Measurements from ENCODE around the gene TMEM62.

TMEM62 gene

DNA sequence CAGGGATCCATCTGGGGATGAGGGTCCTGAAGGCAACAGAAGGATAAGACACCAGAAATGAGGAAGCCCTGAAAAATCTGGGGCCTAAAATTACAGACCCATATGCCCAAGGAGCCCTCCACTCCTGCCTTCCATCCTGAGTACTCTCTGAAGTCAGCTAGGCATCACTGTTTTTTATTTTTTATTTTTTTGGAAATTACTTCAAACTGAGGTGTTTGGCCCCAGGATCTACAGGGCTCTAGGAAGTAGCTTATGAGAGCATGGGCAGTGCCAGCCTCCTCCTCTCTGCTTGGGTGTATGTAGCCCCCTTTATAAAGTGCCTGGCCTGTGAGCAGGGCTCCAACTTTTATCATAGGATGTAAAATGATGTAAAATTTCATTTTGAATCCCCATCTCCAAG is 79.6 kb downstream of the TMEM62 start:
- Histone ChIP-seq H3K27ac (replicated peaks) (no peak overlapping the region), H3K27me3 (ENCODE audit: insufficient read depth, poor library complexity, severe bottlenecking) (peaks cover 2% of the 10 kb centered on the region), H3K4me3 (replicated peaks; ENCODE audit: insufficient read depth, low read length) (no peak overlapping the region)
- DNase-seq (ENCODE audit: low read depth in 1 of 2, low spot score in 1 of 2) = no peak
- TF ChIP-seq GABPA (IDR thresholded peaks at IDR 0.05; ENCODE audit: low read depth) = no peak
- TF ChIP-seq POLR2AphosphoS5 (IDR thresholded peaks at IDR 0.05; ENCODE audit: low read depth) = no peak
- no peak; the same call in 1 of the 2 replicates for TF ChIP-seq SPI1 (IDR thresholded peaks at IDR 0.05; ENCODE audit: borderline replicate concordance, low read depth)

DNA sequence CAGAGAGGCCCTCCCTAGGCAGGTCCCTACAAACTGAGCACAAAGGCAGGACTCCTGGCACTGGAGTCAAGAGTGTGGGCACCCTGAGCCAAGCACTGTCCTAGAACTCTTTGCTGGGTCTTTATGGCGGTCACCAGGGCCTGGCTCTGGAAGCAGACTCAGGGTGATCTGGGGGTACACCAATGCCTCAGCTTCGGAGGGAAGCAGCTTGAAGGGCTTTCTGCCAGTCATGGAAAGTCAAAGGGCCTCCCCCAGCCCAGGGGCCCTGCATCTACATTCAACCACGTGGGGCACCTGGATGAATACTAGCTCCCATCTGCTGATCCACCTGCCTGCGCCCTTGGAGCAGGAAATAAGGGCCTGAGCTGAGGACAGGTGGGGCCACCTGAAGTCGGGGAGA is 80.1 kb downstream of the TMEM62 start:
- no peak overlapping the region for H3K27ac ChIP-seq (replicated peaks)
- peaks cover 2% of the 10 kb centered on the region for H3K27me3 ChIP-seq (ENCODE audit: insufficient read depth, poor library complexity, severe bottlenecking)
- no peak overlapping the region for H3K4me3 ChIP-seq (replicated peaks; ENCODE audit: insufficient read depth, low read length)
- no peak for DNase-seq (ENCODE audit: low read depth in 1 of 2, low spot score in 1 of 2)
- no peak for TF ChIP-seq POLR2AphosphoS5 (IDR thresholded peaks at IDR 0.05; ENCODE audit: low read depth)
- no peak for TF ChIP-seq SPI1 (IDR thresholded peaks at IDR 0.05; ENCODE audit: borderline replicate concordance, low read depth)
- TF ChIP-seq, protein P1, sequence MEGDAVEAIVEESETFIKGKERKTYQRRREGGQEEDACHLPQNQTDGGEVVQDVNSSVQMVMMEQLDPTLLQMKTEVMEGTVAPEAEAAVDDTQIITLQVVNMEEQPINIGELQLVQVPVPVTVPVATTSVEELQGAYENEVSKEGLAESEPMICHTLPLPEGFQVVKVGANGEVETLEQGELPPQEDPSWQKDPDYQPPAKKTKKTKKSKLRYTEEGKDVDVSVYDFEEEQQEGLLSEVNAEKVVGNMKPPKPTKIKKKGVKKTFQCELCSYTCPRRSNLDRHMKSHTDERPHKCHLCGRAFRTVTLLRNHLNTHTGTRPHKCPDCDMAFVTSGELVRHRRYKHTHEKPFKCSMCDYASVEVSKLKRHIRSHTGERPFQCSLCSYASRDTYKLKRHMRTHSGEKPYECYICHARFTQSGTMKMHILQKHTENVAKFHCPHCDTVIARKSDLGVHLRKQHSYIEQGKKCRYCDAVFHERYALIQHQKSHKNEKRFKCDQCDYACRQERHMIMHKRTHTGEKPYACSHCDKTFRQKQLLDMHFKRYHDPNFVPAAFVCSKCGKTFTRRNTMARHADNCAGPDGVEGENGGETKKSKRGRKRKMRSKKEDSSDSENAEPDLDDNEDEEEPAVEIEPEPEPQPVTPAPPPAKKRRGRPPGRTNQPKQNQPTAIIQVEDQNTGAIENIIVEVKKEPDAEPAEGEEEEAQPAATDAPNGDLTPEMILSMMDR (IDR thresholded peaks at IDR 0.05; ENCODE audit: insufficient read depth, low read length) = no peak
- no peak for TF ChIP-seq REST (IDR thresholded peaks at IDR 0.05; ENCODE audit: insufficient replicate concordance, low read depth)
- no peak for TF ChIP-seq GABPA (IDR thresholded peaks at IDR 0.05; ENCODE audit: low read depth)

DNA sequence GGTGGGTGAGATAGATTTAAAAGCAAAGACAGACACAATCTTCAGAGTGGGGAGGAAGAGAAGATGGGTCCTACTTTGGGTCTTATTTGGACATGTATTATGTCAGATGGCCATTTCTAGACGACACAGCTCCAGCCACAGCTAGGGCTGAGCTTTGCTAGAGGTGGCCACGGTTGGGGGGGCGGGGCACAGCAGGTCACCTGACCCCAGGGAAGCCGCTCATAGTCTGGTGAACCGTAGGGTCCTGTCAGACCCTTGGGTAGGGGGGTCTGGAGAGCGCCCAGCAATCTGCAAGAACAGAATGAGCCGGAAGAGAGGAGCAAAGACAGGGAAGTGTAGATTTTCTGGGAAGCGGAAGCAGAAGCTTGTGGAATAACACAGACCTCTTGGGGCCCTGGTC is 80.8 kb downstream of the TMEM62 start:
- Histone ChIP-seq H3K27ac (replicated peaks) (no peak overlapping the region), H3K27me3 (ENCODE audit: insufficient read depth, poor library complexity, severe bottlenecking) (no peaks in the 10 kb centered on the region), H3K4me3 (replicated peaks; ENCODE audit: insufficient read depth, low read length) (no peak overlapping the region)
- no peak for DNase-seq (ENCODE audit: low read depth in 1 of 2, low spot score in 1 of 2)
- TF ChIP-seq REST (IDR thresholded peaks at IDR 0.05; ENCODE audit: insufficient replicate concordance, low read depth) (no peak), SPI1 (IDR thresholded peaks at IDR 0.05; ENCODE audit: borderline replicate concordance, low read depth) (no peak), POLR2AphosphoS5 (IDR thresholded peaks at IDR 0.05; ENCODE audit: low read depth) (no peak), GABPA (IDR thresholded peaks at IDR 0.05; ENCODE audit: low read depth) (no peak)
- TF ChIP-seq, protein P1 (IDR thresholded peaks at IDR 0.05; ENCODE audit: insufficient read depth, low read length) = no peak

DNA sequence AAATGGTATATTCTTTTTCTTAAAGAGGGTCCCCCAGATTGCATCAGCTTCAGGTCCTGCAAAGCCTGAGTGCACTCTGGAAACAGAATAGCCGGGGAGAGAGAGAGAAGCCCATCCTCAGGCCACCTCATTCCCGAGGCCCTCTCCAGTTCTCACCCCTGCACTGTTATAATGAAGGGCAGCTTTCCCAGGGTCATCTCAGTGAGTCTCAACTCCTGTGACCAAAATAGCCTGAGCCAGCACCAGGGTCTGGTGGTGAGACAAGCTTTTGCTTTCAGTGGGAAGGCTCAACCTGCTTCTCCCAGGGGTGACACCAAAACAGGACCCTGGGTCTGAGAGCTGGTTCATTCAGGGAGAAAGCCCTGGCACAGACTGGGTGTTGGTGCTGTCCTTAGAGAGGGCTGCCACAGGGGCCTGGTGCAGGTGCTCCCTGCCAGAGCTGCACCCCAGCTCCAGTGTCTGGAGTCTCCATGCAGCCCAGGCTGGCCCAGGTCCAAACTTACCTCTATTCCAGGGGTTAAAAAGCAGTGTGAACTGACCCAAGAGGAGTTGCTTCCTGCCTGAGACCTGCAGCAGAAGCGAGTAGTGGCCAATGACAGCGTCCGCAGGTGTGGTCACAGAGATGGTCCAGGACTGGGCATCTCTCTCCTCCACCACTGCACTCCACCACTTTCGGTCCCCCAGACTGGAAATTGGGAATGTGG is 81.4 kb downstream of the TMEM62 start:
- TF ChIP-seq GABPA (IDR thresholded peaks at IDR 0.05; ENCODE audit: low read depth) = no peak
- TF ChIP-seq REST (IDR thresholded peaks at IDR 0.05; ENCODE audit: insufficient replicate concordance, low read depth) = no peak
- no peak for TF ChIP-seq SPI1 (IDR thresholded peaks at IDR 0.05; ENCODE audit: borderline replicate concordance, low read depth)
- no peak for TF ChIP-seq POLR2AphosphoS5 (IDR thresholded peaks at IDR 0.05; ENCODE audit: low read depth)
- TF ChIP-seq, protein P1 (IDR thresholded peaks at IDR 0.05; ENCODE audit: insufficient read depth, low read length) = no peak
- Histone ChIP-seq H3K27ac (replicated peaks) (no peak overlapping the region), H3K27me3 (ENCODE audit: insufficient read depth, poor library complexity, severe bottlenecking) (no peaks in the 10 kb centered on the region), H3K4me3 (replicated peaks; ENCODE audit: insufficient read depth, low read length) (no peak overlapping the region)
- no peak for DNase-seq (ENCODE audit: low read depth in 1 of 2, low spot score in 1 of 2)
